AG04449 (cell line): Measurements from ENCODE around the gene FAM78B.

ENCODE experiments used
- CTCF ChIA-PET: fragments of 350-600 bp; formaldehyde crosslinking; extraction: SDS; loops from one replicate; lab custom pipeline; 2021; ENCODE audit warnings: antibody characterized with exemption; lab: Yijun Ruan, JAX
- POLR2A ChIA-PET: fragments of 400-600, 350-600 bp; formaldehyde crosslinking; extraction: SDS; loops from one replicate; lab custom pipeline; 2020; ENCODE audit warnings: antibody characterized with exemption, inconsistent platforms; lab: Yijun Ruan, JAX
- DNase-seq: peaks from one replicate; pipeline ENCODE4 v3.0.0-alpha.2; 2010; ENCODE audit warnings: low read depth, low spot score
- H3K4me3 ChIP-seq: 2 replicates; pipeline ENCODE4 v1.5.1; 2011; ENCODE audit warnings: low read depth, mild to moderate bottlenecking, control low read depth, low read length
- CTCF ChIP-seq: IDR thresholded peaks from one replicate; pipeline ENCODE4 v1.5.1; 2011; ENCODE audit warnings: mild to moderate bottlenecking, moderate library complexity, low read length, control low read depth, inconsistent platforms; ENCODE audit not compliant: insufficient read depth; ENCODE audit errors: missing control alignments

The FAM78B gene

GRCh38 chr1:166080967-166081870, 85.6 kb downstream of the FAM78B start:
- POLR2A ChIA-PET, result no interaction called here
- H3K4me3 ChIP-seq, result no peak overlapping the region
- CTCF ChIA-PET, result no interaction called here
- DNase-seq, result no peak
- no peak for TF ChIP-seq CTCF

- DNase-seq, result no peak
- H3K4me3 ChIP-seq, result no peak overlapping the region
- no peak for TF ChIP-seq CTCF
- POLR2A ChIA-PET, result no interaction called here
- CTCF ChIA-PET, result no interaction called here
Measured at GRCh38 chr1:166080277-166080966, 86.4 kb downstream of the FAM78B start.

- no peak overlapping the region for H3K4me3 ChIP-seq
- no peak for TF ChIP-seq CTCF
- no peak for DNase-seq
- ChIA-PET CTCF (no interaction called here), POLR2A (no interaction called here)
Measured at GRCh38 chr1:166079276-166079675, 87.5 kb downstream of the FAM78B start.

- ChIA-PET POLR2A (no interaction called here), CTCF (no interaction called here)
- DNase-seq, result no peak
- no peak overlapping the region for H3K4me3 ChIP-seq
- no peak for TF ChIP-seq CTCF
Measured at GRCh38 chr1:166073489-166073888, 93.3 kb downstream of the FAM78B start.

GRCh38 chr1:166069390-166069789, 97.4 kb downstream of the FAM78B start:
- no peak overlapping the region for H3K4me3 ChIP-seq
- ChIA-PET POLR2A (no interaction called here), CTCF (no interaction called here)
- no peak for DNase-seq
- TF ChIP-seq CTCF, result no peak

- POLR2A ChIA-PET, result no interaction called here
- CTCF ChIA-PET, result no interaction called here
Measured at GRCh38 chr1:166066107-166066506, 100.7 kb downstream of the FAM78B start.

More at GRCh38 chr1:166066107-166066506, 100.7 kb downstream of the FAM78B start:
- no peak overlapping the region for H3K4me3 ChIP-seq
- TF ChIP-seq CTCF, result no peak
- DNase-seq, result no peak
